GM23248 (cell line): ENCODE results near the gene TLCD3A. TPM values are rescaled to one million over a fixed set of nuclear protein-coding genes. Genes with fewer than 3 reads are reported as not detected.

Experiments used
- DNase-seq: peaks from one replicate; pipeline ENCODE4 v3.0.0-alpha.2; 2015
- H2AFZ ChIP-seq: fragments of 200-600 bp; sonication (generic); 2 replicates; pipeline ENCODE4 v1.6.1; 2016; ENCODE audit warnings: antibody characterized with exemption
- H3F3A ChIP-seq: fragments of 200-600 bp; sonication (generic); 2 replicates; pipeline ENCODE4 v1.6.1; 2016; ENCODE audit warnings: mild to moderate bottlenecking, antibody characterized with exemption, mixed run types; ENCODE audit not compliant: insufficient read depth
- H3K27ac ChIP-seq: fragments of 200-600 bp; sonication (generic); 2 replicates; pipeline ENCODE4 v1.5.1; 2016; ENCODE audit warnings: mild to moderate bottlenecking
- H3K27me3 ChIP-seq: fragments of 200-600 bp; sonication (generic); replicated peaks from 2 replicates; pipeline ENCODE4 v1.6.1; 2016; ENCODE audit warnings: mild to moderate bottlenecking; ENCODE audit not compliant: insufficient read depth
- H3K36me3 ChIP-seq: fragments of 200-600 bp; sonication (generic); 2 replicates; pipeline ENCODE4 v1.6.1; 2016; ENCODE audit warnings: low read depth, mild to moderate bottlenecking
- H3K4me1 ChIP-seq: fragments of 200-600 bp; sonication (generic); 2 replicates; pipeline ENCODE4 v1.6.1; 2016; ENCODE audit warnings: mild to moderate bottlenecking; ENCODE audit not compliant: insufficient read depth
- H3K4me2 ChIP-seq: fragments of 200-600 bp; sonication (generic); one replicate; pipeline ENCODE4 v1.6.1; 2016; ENCODE audit warnings: mild to moderate bottlenecking; ENCODE audit not compliant: unreplicated experiment
- H3K4me3 ChIP-seq: fragments of 200-600 bp; sonication (generic); 2 replicates; pipeline ENCODE4 v1.5.1; 2016; ENCODE audit warnings: mild to moderate bottlenecking
- H3K79me2 ChIP-seq: fragments of 200-600 bp; sonication (generic); 2 replicates; pipeline ENCODE4 v1.6.1; 2016; ENCODE audit warnings: mild to moderate bottlenecking; ENCODE audit not compliant: insufficient read depth
- H3K9ac ChIP-seq: fragments of 200-600 bp; sonication (generic); 2 replicates; pipeline ENCODE4 v1.6.1; 2016; ENCODE audit warnings: mild to moderate bottlenecking
- H3K9me2 ChIP-seq: fragments of 200-600 bp; sonication (generic); 2 replicates; pipeline ENCODE4 v1.6.1; 2016; ENCODE audit warnings: mixed run types, mild to moderate bottlenecking, moderate library complexity; ENCODE audit not compliant: insufficient read depth
- H3K9me3 ChIP-seq: fragments of 200-600 bp; sonication (generic); one replicate; pipeline ENCODE4 v1.6.1; 2017; ENCODE audit warnings: low read depth
- H4K20me1 ChIP-seq: fragments of 200-600 bp; sonication (generic); 2 replicates; pipeline ENCODE4 v1.6.0; 2016; ENCODE audit not compliant: insufficient read depth
- EZH2 ChIP-seq: fragments of 200-600 bp; sonication (generic); IDR thresholded peaks from 2 replicates; pipeline ENCODE4 v1.6.1; 2018; ENCODE audit warnings: antibody characterized with exemption, mild to moderate bottlenecking; ENCODE audit not compliant: insufficient read depth, poor library complexity, severe bottlenecking
- EZH2phosphoT487 ChIP-seq: fragments of 200-600 bp; sonication (generic); IDR thresholded peaks from 2 replicates; pipeline ENCODE4 v1.6.1; 2018; ENCODE audit warnings: antibody characterized with exemption, moderate library complexity, mild to moderate bottlenecking, low read depth; ENCODE audit not compliant: insufficient read depth
- WGBS, 2 experiments: methylation state at CpG; one replicate each; pipeline ENCODE4 v1.1.6; 2015 to 2017; ENCODE audit warnings: low lambda C conversion rate in 2 of 2, low coverage in 1 of 2; ENCODE audit errors: missing lambda C conversion rate in 2 of 2; 5-methylcytosine and 5-hydroxymethylcytosine counted together
- in situ Hi-C: fragments of 300-500 bp; cut with MboI; formaldehyde crosslinking; loops from 2 replicates; pipeline ENCODE4 v1.15.0; 2020
- polyA plus RNA-seq: library from polyadenylated mRNA; unstranded; fragments of >200 nt; fragmentation: Nextera tagmentation; extraction: Ambion mirVana; gene quantifications from 2 replicates; pipeline ENCODE4 v1.2.1, GENCODE V29; 2016
- total RNA-seq: library from RNA; depleted of rRNA; stranded (reverse); fragments of >200 nt; shearing (Covaris generic); gene quantifications from 2 replicates; pipeline ENCODE4 v1.2.3, GENCODE V29; 2014

Gene TLCD3A
- total and polyA plus RNA-seq, 2 experiments from 2014 or later = 42.2 to 56.4 TPM

DNA sequence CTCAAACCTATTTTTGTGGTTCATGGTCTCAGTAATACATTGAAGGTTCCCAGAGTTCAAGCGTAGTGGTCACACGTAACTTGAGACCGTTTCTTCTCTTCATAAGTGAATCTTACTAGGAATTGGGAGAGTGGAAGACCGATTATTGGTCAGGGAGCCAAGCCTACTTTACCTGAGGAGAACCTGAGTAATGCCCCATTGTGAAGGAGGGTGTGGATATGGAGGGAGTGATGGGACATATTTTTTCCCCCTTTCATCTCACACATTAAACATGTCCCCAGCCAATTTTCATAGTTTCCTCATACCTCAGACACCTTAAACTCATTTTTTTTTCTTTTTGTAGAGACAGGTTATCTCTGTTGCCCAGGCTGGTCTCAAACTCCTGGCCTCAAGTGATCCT lies 10.7 kb downstream of the TLCD3A start:
- Histone ChIP-seq H4K20me1 (no peaks in the 10 kb centered on the region), H3K79me2 (peaks cover 57% of the 10 kb centered on the region), H3K4me3 (no peak overlapping the region)

DNA sequence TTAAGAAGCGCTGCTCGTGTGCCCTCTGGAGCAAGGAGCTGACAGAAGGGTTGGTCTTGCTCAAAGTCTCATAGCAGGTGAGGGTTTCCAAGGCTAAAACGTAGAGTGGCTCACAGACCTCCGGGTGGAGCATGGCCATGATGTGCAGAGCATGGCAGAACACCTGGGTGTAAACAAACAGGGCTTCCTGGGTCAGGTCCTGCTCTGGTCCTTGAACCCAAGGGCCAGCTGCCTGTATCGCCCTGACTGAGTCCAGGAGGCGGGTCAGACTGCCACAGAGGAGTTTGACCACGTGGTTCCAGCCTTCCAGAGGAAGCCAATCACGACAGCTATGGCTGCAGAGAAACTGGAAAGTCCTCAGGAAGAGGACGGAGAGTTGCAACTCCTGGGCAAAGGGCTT lies 12.5 kb downstream of the TLCD3A start:
- TF ChIP-seq EZH2 (no peak), EZH2phosphoT487 (no peak)

More for the DNA sequence above, 10.7 kb downstream of the TLCD3A start:
- Histone ChIP-seq H3K4me1 (no peaks in the 10 kb centered on the region), H3K36me3 (peaks cover 32% of the 10 kb centered on the region; the same call in 1 of the 2 replicates), H3F3A (0 out of 2 replicates have a peak, but pooled peaks cover 10% of the 10 kb centered on the region), H3K4me2 (no peak overlapping the region), H3K9me3 (no peaks in the 10 kb centered on the region), H3K9me2 (no peaks in the 10 kb centered on the region), H3K27me3 (no peaks in the 10 kb centered on the region), H3K9ac (no peak overlapping the region), H2AFZ (no peak overlapping the region), H3K27ac (no peak overlapping the region)
- in situ Hi-C loops = no loop called here
- DNase-seq = no peak
- TF ChIP-seq EZH2 = no peak
- TF ChIP-seq EZH2phosphoT487 = no peak
- WGBS, 2 experiments = 96 to 98% methylated on average over 4 of the region's 4 CpGs

DNA sequence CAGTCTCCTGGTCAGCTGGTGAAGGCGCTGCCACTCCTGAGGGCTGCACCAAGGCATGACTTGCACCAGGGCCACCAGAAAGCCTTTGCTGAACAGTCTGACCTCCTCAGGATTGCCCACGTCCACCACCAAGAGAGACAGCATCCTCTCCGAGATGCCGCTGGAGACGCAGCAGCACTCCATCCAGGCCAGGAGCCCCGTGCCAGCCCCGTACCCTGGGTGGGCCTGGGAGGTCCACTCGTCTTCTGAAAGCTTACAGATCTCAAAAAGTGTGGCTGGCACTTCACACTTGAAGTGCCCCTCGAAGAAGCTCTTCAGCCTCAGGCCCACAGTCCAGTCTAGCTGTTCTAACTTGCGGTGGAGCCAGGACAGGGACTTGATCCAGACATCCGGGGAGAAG lies 13.0 kb downstream of the TLCD3A start:
- Histone ChIP-seq H3K79me2 (peaks cover 53% of the 10 kb centered on the region), H3K9me3 (no peaks in the 10 kb centered on the region), H3K27me3 (no peaks in the 10 kb centered on the region), H3K27ac (no peak overlapping the region), H3K36me3 (peaks cover 15% of the 10 kb centered on the region; the same call in 1 of the 2 replicates), H3K4me3 (no peak overlapping the region), H3K4me2 (no peak overlapping the region), H3K9me2 (no peaks in the 10 kb centered on the region), H3F3A (0 out of 2 replicates have a peak, but pooled peaks cover 10% of the 10 kb centered on the region), H3K4me1 (peaks cover 3% of the 10 kb centered on the region; the same call in 1 of the 2 replicates), H3K9ac (no peak overlapping the region), H2AFZ (no peak overlapping the region), H4K20me1 (no peaks in the 10 kb centered on the region)
- WGBS, 2 experiments = 89 to 92% methylated on average over 11 of the region's 11 CpGs
- DNase-seq = no peak
- TF ChIP-seq EZH2 (no peak), EZH2phosphoT487 (no peak)
- in situ Hi-C loops = no loop called here

More for the DNA sequence above, 12.5 kb downstream of the TLCD3A start:
- Histone ChIP-seq H3K27me3 (no peaks in the 10 kb centered on the region), H3K27ac (no peak overlapping the region), H3K36me3 (peaks cover 19% of the 10 kb centered on the region; the same call in 1 of the 2 replicates), H3K4me1 (no peaks in the 10 kb centered on the region), H3K4me3 (no peak overlapping the region), H2AFZ (no peak overlapping the region), H4K20me1 (no peaks in the 10 kb centered on the region), H3K9ac (no peak overlapping the region), H3K4me2 (no peak overlapping the region), H3K79me2 (peaks cover 53% of the 10 kb centered on the region), H3K9me3 (no peaks in the 10 kb centered on the region), H3F3A (0 out of 2 replicates have a peak, but pooled peaks cover 10% of the 10 kb centered on the region), H3K9me2 (no peaks in the 10 kb centered on the region)
- in situ Hi-C loops = no loop called here
- DNase-seq = no peak
- WGBS, 2 experiments = 77 to 81% methylated on average over 9 of the region's 9 CpGs

DNA sequence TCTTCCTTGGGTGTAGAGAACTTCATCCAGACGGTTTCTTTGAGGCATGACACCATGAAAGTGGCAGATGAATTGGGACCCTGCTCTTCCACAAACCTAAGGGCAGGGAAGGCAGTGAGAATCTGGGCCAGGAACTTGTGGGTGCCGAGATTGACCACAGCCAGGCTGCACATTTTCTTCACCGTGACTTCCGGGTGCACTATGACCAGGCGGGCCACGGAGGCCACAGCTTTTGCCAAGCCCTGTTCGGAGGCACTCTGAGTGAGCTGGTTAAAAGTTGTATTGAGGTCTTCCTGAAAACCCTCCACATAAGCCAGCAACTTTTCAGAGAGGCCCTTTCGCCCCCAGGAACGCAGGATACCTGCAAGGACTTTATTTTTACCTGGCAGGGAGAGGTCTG lies 13.8 kb downstream of the TLCD3A start:
- H3K36me3 ChIP-seq = peaks cover 14% of the 10 kb centered on the region; the same call in 1 of the 2 replicates
- H3K9ac ChIP-seq = no peak overlapping the region
- no peak overlapping the region for H3K27ac ChIP-seq
- no peak for DNase-seq
- H3K9me3 ChIP-seq = no peaks in the 10 kb centered on the region
- H4K20me1 ChIP-seq = no peaks in the 10 kb centered on the region
- in situ Hi-C loops = no loop called here
- no peak overlapping the region for H3K4me2 ChIP-seq
- H3K79me2 ChIP-seq = peaks cover 59% of the 10 kb centered on the region
- H3K4me3 ChIP-seq = no peak overlapping the region
- no peaks in the 10 kb centered on the region for H3K9me2 ChIP-seq
- WGBS, 2 experiments = 90% methylated on average over 9 of the region's 9 CpGs
- no peaks in the 10 kb centered on the region for H3K27me3 ChIP-seq
- H3K4me1 ChIP-seq = peaks cover 11% of the 10 kb centered on the region; the same call in 1 of the 2 replicates
- 0 out of 2 replicates have a peak, but pooled peaks cover 10% of the 10 kb centered on the region for H3F3A ChIP-seq
- no peak for TF ChIP-seq EZH2phosphoT487
- no peak for TF ChIP-seq EZH2
- H2AFZ ChIP-seq = no peak overlapping the region
